ENCODE measurements around the gene GPR85.
"Not testable (repeated sequence)": the region's sequence is repeated elsewhere in the genome, so short reads cannot be mapped to it uniquely, and the experiment has no call there.

DNA sequence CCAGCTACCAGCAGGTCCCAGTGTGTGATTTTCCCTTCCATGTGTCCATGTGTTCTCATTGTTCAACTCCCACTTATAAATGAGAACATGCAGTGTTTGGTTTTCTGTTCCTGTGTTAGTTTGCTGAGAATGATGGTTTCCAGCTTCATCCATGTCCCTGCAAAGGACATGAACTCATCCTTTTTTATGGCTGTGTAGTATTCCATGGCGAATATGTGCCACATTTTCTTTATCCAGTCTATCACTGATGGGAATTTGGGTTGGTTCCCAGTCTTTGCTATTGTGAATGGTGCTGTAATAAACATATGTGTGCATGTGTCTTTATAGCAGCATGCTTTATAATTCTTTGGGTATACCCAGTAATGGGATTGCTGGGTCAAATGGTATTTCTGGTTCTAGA lies 37.4 kb downstream of the GPR85 start:
- TF ChIP-seq, protein P1, sequence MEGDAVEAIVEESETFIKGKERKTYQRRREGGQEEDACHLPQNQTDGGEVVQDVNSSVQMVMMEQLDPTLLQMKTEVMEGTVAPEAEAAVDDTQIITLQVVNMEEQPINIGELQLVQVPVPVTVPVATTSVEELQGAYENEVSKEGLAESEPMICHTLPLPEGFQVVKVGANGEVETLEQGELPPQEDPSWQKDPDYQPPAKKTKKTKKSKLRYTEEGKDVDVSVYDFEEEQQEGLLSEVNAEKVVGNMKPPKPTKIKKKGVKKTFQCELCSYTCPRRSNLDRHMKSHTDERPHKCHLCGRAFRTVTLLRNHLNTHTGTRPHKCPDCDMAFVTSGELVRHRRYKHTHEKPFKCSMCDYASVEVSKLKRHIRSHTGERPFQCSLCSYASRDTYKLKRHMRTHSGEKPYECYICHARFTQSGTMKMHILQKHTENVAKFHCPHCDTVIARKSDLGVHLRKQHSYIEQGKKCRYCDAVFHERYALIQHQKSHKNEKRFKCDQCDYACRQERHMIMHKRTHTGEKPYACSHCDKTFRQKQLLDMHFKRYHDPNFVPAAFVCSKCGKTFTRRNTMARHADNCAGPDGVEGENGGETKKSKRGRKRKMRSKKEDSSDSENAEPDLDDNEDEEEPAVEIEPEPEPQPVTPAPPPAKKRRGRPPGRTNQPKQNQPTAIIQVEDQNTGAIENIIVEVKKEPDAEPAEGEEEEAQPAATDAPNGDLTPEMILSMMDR (IDR thresholded peaks at IDR 0.05): not testable (repeated sequence)
- TF ChIP-seq POLR2A (IDR thresholded peaks at IDR 0.05): not testable (repeated sequence)

Measured in body of pancreas (tissue), 4 donors.